Kidney capillary endothelial cell (primary cell): ENCODE data around the gene NKAIN1.
"Not testable (repeated sequence)": the region's sequence is repeated elsewhere in the genome, so short reads cannot be mapped to it uniquely, and the experiment has no call there.

ENCODE experiments used
- DNase-seq: peaks from one replicate; pipeline ENCODE4 v3.0.0-alpha.2; 2018; ENCODE audit warnings: low spot score

The NKAIN1 gene

DNA sequence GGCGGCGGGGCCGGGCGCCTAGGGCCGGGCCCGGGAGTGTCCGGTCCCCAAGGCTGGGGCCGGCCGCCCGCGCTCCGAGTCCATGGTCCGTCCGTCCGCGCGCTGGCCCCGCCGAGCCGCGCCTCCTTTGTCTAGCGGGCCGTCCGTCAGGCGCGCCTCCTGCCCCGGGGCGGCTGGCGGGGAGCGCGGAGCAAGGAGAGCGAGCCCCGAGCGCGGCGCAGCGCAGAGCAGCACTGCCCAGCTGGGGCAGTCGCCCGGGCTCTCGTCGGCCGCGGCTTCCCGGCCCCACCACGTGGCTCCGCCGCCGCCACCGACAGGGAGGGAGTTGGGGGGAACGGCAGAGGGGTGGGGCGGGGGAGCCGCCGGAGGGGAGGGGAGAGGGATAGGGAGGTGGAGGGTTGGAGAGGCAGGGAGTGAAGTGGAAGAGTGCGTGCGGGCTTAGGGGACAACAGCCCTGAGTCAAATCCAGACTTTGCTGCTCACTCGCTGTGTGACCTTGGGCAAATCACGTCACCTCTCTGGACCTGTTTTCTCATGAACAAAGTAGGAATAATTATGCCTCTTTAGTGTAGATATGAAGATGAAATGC lies at the start of gene NKAIN1:
TSS of gene NKAIN1 (minus strand) at position 235 of the 589 bp plus-strand sequence. CDS start 340 bp downstream, outside the sequence.
- peak; percentile 16 for DNase-seq

DNA sequence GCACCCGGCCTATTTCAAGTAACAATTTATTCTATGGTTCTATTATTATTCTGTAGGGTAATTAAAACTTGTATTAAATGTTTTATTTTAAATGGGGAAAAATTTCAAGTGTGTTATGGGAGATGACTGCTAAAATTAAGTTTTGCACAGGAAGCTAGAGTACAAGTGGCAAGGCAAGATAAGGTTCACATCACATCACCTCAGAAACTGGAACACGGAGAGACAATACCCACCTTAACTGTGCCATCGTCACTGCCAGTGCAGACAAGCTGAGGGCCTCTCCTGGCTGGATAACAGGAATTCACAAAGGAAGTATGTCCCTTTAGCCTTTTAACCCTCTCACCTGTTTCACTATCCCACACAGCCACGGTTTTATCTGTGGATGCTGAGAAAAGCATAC lies 49.3 kb upstream of the NKAIN1 start:
- DNase-seq = no peak

DNA sequence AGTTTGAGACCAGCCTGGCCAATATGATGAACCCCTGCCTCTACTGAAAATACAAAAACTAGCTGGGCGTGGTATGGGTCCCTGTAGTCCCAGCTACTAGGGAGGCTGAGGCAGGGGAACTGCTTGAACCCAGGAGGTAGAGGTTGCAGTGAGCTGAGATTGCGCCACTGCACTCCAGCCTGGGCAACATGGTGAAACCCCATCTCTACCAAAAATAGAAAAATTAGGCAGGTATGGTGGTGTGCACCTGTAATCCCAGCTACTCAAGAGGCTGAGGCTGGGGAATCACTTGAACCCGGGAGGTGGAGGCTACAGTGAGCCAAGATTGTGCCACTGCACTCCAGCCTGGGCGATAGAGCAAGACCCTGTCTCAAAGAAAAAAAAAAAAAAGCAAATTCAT lies 48.1 kb upstream of the NKAIN1 start:
- not testable (repeated sequence) for DNase-seq

DNA sequence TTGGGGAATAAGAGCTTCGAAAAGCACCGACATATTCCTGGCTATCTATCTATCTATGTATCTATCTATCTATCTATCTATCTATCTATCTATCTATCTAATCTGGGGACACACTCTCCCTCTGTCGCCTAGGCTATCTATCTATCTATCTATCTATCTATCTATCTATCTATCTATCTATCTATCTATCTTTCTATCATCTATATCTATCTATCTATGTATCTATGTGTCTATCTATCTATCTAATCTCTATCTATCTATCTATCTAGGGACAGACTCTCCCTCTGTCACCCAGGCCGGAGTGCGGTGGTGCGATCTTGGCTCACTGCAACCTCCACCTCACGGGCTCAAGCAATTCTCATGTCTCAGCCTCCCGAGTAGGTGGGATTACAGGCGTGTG lies 42.7 kb upstream of the NKAIN1 start:
- not testable (repeated sequence) for DNase-seq

DNA sequence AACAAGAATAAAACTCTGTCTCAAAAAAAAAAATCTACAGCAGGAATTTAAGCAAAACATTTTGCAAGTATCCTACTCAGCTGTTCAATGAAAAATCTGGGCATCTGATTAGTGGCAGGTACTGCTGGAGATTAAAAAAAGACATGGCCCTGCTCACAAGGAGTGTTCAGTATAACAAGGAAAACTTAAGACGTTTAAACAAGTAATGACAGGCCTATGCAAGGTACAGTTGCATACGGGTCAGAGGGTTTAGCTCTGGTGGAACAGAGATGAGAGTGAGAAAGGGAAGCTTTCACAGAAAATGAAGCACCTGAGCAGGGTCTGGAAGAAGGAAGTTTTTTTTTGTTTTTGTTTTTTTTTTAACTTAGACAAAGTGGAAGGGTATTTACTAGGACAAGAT lies 33.9 kb upstream of the NKAIN1 start:
- DNase-seq = no peak

DNA sequence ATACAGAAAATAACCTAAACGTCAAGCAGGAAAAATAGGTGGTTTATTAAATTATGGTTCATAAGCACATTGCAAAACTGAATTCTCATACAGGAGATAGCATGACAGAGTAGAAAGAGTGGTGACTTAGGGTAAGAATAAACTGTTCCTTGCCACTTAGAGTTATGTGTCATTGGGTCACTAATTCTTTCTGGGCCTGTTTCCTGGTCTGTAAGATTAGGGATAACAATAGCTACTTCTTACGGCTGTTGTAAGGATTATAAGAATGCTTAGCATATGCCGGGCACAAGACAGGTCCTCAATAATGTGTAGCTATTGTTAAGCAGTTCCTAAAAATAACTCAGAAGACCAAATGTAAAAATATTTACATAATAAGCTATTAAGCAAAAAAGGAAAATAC lies 32.7 kb upstream of the NKAIN1 start:
- DNase-seq = peak; percentile 42

DNA sequence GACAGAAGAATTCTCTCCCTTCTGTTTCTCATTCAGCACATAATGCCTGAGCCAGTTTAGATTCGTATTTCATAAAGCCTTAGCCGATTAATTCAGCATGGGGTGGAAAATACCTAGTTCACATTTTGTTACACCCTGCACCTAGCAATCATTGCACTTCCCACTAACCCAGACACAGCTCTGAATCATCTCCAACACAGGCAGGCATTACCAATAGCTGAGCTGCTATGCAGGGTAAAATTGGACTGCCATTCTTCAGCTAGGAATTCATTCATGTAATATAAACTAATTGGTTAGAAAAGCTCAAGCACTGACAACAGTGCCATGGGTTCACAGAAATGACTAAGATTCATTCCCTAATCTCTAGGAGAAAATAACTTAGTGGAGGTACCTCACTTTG lies 26.9 kb upstream of the NKAIN1 start:
- no peak for DNase-seq

DNA sequence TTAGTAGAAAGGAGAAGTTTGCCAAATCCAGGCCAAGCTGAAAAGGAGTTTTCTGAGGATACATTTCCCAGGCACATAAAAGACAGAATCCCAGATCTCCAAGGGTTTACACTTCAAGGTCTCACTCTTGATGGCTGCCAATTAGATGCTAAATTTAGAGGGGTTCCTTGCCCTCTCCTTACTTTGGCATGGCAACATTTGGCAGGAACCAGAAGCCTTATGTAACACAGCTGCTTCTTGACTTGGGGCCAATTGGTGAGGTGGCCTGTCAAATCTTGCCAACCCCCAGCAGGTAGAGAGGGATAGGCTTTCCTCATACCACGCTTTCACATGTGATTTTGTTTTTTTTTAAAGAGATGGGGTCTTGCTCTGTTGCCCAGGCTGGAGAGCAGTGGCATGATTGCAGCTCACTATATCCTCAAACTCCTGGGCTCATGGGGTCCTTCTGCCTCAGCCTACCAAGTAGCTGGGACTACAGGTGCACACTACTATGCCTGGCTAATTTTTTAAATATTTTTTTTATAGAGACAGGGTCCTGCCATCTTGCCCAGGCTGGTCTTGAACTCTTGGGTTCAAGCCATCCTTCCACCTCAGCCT lies 25.2 kb upstream of the NKAIN1 start:
- DNase-seq = no peak

DNA sequence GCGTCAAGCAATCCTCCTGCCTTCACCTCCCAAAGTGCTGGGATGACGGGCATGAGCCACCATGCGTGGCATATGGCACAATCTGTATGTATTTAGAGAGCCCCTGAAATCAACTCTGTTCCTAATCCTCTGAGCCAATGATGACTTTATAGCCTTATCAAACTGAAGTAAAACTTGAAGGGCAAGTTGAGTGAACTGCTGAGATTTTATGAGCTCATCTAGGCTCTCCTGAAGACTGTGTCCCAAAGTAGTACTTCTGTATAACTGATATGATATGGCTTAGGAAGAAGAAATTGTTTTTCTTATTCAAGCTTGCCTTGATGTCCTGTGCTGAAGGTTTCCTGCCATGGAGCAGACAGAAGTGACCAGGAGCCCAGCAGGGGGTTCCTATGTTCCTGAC lies 23.7 kb upstream of the NKAIN1 start:
- no peak for DNase-seq

DNA sequence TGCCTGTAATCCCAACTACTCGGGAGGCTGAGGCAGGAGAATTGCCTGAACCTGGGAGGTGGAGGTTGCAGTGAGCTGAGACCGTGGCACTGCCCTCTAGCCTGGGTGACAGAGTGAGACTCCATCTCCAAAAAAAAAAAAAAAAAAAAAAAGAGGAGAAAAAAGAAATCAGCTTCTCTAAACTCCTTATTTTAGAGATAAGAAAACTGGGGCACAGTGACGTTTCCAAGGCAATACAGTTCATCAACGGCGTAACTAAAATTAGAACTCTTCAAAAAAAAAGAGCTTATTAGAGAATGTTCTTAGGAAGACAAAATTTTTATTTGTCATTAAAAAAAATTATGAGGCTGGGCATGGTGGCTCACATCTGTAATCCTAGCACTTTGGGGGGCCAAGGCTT lies 22.7 kb upstream of the NKAIN1 start:
- DNase-seq = not testable (repeated sequence)

DNA sequence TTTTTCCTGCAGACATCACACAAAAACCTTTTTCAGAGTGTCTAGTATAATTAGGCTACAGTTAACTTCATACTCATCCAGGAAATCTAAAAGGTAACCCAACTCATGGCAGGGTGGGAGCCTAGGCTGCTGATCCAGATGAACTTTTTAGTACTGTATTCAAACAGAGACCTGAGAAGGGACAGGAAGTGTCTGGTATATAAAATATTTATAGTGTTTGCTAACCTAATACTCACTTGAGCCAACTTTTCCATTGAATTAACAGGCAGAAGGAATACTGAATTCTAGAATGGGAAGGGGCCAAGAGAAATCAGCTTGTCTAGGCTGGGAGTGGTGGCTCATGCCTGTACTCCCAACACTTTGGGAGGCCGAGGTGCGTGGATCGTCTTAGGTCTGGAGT lies 22.2 kb upstream of the NKAIN1 start:
- DNase-seq = no peak

DNA sequence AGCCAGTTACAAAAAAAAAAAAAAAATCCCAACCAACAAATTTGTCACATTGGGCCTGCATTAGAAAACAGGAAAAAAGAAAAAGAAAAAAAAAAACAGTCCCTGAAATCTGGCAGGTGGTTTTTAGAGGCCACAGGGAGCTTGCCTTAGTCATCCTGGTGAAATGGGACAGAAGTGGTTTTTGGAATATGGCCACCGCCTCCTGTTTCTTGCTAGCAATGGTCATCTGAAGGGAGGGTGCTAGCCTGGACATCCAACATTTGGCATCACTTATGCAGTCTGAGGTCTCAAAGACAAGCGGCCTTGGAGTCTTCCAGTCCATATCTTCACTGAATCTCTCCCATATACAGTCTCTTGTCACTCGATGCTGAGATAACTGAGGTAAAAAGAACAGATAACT lies 20.1 kb upstream of the NKAIN1 start:
- DNase-seq = no peak

DNA sequence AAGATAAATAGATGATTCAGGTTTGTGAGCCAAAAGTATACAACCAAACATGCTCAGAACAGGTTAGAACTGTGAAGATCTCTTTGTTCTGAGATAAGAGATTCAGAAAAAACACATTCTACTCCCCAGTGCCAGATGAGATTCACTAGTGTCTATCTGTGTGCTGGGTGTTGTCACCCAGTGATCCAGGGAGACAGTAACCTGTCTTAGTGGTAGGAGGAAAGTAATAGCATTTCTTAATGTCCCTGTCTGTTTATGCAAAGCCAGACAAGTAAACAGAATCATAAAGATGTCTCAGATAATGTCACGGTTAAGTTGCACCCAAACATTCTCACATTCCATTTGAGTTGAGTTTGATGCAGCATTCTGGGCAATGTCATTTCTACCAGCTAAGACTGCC lies 18.9 kb upstream of the NKAIN1 start:
- DNase-seq = no peak

DNA sequence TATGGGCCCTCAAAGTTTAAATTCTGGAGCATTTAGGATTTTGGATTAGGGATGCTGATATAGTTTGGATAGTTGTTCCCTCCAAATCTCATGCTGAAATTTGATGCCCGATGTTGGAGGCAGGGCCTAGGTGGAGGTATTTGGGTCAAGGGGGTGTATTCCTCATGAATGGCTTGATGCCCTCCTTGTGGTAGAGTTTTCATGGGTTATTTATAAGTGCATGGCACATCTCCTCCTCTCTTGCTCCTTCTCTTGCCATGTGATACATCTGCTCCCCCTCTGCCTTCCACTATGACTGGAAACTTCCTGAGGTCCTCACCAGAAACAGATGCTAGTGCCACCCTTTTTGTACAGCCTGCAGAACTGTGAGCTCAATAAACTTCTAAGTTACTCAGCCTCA lies 17.5 kb upstream of the NKAIN1 start:
- DNase-seq = no peak

DNA sequence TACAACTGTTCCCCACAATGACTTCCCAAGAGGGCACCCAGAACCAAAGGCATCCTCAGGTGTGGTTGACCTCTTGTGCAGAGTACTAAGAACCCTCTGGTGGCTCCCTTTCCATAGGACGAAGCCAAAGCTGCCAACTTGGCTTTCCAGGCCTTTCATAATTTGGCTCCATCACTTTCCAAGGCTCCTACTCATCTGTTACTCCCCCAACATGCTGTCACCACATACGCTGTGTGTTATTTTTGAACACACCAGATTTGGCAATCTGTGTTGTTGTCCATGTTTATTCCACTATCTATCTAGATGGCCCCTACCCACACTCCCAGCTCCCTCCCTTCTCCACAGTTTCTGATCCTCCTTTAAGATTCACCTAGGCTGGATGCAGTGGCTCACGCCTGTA lies 10.2 kb upstream of the NKAIN1 start:
- no peak for DNase-seq

DNA sequence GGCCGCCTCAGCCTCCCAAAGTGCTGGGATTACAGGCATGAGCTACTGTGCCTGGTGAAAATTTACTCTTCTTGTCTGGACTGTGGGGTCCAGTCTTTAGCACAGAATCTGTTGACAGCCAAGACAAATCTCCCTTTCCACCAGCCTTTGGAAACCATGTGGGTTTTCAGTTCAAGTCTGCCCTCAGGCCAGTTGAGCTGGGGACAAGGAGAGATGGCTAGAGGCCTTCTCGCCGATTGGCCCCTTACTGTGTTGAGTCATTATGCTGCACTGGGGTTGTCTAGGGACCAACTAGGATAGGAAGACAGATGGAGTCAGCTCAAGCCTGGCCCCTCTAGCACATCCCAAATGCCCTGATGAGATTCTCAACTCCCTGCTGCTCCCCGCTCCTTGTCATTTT lies 8.6 kb upstream of the NKAIN1 start:
- DNase-seq = no peak

DNA sequence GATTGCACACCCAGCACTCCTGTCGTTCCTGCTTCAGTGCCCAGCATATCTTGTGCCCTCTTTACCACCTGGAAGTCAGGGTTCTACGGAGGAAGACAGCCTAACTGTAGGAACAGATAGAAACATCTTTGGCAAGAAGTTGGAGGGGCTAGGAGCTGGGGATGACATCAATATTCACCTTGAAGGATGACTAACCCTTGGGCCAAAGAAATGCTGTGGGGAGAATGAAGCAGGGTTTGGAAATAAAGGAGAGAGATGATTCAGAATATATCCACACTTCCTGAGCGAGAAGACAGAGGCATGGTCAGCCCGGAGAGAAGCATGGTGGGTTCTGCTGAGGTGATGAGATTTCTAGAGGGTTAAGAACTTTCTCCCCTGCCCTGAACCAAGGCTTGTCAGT lies 4.6 kb upstream of the NKAIN1 start:
- DNase-seq = no peak

DNA sequence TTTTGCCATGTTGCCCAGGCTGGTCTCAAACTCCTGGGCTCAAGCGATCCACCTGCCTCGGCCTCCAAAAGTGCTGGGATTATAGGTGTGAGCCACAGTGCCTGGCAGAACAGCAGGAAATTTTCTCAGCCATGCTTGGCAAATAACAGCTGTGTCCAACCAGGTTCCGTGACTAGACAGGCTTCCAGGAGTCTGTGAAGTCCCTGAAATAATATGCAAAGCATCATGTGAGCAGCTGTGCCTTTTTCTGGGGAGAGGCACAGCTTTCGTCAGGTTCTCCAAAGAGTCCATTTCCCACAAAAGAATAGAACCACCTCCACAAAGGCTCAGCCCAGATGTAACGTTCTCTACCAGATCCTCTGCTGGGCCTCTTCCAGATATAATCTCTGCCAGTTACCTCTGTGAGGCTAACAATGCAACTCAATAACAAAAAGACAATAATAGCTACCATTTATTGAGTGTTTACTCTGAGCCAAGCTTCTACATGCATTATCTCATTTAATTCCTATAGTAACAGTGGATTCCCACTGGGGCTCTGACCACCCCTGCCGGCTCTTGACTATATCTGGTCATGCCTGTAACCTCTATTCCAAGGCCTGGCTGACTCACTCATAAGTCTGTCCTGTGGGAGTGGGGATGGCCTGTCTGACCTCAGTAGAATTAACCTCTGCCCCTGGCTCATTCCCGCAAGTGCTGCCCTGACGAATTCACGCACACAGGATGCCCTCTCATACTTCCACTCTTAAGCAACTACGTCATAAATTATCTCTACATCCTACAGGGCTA lies 4.0 kb upstream of the NKAIN1 start:
- peak; percentile 17 for DNase-seq

DNA sequence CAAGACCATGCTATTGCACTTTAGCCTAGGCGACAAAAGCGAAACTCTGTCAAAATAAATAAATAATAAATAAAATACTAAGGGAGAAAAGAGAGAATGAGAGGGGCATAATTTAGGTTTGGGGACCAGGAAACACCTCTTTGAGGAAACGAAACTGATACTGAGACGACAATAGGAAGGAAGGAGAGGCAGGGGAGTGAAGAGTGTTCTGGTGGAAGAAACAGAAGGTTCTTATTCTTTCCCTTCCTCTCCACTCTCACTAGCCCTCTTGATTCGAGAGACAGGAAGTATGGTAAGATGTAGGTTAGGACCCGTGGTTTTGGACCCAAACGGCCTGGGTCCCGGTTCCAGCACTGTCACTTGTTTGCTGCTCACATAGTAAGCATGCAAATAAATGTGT lies 1.6 kb upstream of the NKAIN1 start:
- DNase-seq = no peak

DNA sequence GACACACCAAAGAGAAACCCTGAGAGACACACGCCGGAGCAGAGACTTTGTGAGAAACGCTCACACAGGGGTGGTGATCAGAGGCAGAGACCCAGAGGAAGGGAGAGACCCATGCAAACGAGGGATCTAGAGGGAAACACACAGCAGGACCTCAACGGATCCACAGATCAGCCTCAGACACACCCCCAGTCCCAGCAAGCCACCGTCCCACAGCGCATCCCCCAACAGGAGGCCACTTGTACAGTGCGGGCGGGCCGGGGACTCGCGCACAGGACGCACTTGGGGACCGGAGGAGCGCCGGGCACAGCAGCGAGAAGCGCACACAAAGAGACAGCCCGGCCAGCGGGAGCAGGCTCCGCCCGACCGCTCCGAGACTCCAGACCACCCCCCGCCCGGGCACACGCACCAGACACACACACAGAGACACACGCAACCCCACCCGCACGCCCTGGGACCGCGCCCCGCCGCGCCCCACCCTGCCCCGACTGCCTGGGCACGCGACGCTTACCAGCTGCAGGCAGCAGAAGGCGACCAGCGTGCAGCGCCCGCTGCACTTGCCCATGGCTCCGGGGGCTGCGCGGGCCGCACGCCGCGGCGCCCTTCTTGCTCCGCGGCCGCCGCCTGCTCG lies 587 bp downstream of the NKAIN1 start:
- DNase-seq = peak; percentile 11

DNA sequence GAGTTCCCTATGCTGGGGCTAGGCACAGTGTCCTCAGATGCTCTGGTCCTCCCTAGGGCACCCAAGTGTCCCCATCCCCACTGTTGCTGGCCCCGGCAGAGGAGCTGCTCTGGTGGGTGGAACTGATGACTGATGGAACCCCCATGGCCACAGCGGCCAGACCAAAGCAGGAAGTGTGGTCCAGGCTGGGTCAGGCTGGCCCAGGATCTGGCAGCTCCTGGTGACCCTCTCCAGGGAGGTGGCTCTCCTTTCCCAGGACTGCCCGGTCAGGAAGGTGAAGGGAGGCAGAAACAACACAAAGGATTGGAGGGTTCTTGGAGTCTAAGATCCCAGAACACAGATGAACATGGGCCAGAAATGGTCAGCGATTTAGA lies 1.1 kb downstream of the NKAIN1 start:
- no peak for DNase-seq

DNA sequence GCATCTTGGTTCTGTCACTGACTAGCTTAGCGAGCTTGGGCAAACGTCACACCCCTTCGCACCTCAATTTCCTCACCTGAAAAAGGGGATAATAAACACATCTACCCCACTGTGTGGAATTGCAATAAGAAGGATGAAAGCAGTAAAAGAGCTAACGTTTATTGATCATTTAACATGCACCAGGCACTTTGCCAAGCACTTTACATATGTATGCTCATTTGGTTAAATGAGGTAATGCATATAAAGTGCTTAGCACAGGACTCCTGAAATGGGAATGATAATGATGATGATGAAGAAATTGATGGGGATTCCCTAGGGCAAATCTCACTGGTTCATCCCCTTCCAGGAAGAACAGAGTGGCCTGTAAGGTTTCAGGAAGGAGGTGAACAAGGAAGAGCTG lies 4.8 kb downstream of the NKAIN1 start:
- DNase-seq = no peak

DNA sequence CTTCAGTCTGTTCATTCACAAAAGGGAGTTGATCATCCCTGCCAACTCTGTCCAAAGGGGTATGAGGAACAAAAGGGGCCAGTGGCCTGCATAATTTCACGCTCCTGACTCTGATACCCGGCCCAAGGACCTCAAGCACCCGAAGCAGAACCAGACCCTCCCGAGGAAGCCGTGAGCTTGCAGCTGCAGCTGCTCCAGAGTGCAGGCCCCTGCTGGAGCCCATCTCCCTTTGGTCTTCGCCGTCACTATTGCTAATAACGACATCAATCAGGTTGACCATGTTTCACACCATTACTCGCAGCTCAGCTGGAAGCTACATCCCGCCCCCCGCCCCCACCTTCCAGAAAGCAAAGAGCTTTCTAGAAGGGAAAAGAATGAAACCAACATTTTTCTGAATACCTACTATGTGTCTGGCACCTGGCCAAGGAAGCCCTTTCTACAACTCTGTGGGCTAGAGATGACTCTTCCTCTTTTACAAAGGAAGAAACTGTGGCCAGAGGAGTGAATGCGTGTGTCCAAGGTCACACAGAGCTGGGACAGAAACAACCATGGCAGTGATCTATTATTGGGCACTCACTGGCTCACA lies 5.5 kb downstream of the NKAIN1 start:
- no peak for DNase-seq
